Ectodermal cell (in vitro differentiated cells): ENCODE results near the gene ETV5.

ENCODE experiments used
- H3K27ac ChIP-seq: 2 replicates; pipeline ENCODE4 v1.7.0; 2013; ENCODE audit warnings: mild to moderate bottlenecking, low read depth, low read length; ENCODE audit not compliant: insufficient read depth, poor library complexity, severe bottlenecking
- H3K27me3 ChIP-seq: 2 replicates; pipeline ENCODE4 v1.7.0; 2013; ENCODE audit warnings: mild to moderate bottlenecking, low read length; ENCODE audit not compliant: insufficient read depth, control insufficient read depth, poor library complexity, severe bottlenecking
- H3K36me3 ChIP-seq: one replicate; pipeline ENCODE4 v1.7.0; 2013; ENCODE audit warnings: low read length; ENCODE audit not compliant: control insufficient read depth, insufficient read depth
- H3K4me1 ChIP-seq: one replicate; pipeline ENCODE4 v1.7.0; 2013; ENCODE audit warnings: low read length; ENCODE audit not compliant: control insufficient read depth, insufficient read depth
- H3K4me3 ChIP-seq: 2 replicates; pipeline ENCODE4 v1.7.0; 2013; ENCODE audit warnings: low read depth, low read length, control low read depth; ENCODE audit not compliant: insufficient read depth
- H3K9me3 ChIP-seq: 2 replicates; pipeline ENCODE4 v1.7.0; 2013; ENCODE audit warnings: mild to moderate bottlenecking, low read length, moderate library complexity; ENCODE audit not compliant: control insufficient read depth
- WGBS, 2 experiments: methylation state at CpG; one replicate each; pipeline ENCODE4 v1.1.7; 2013; ENCODE audit warnings: missing lambda C conversion rate in 2 of 2; 5-methylcytosine and 5-hydroxymethylcytosine counted together

The ETV5 gene

GRCh38 chr3:186012137-186012536 lies 96.8 kb downstream of the ETV5 start:
- H3K4me1 ChIP-seq: no peaks in the 10 kb centered on the region
- H3K27me3 ChIP-seq: no peaks in the 10 kb centered on the region
- no peak overlapping the region for H3K4me3 ChIP-seq
- H3K27ac ChIP-seq: no peak overlapping the region
- no peaks in the 10 kb centered on the region for H3K9me3 ChIP-seq
- no peaks in the 10 kb centered on the region for H3K36me3 ChIP-seq
- 90% methylated on average over 2 of the region's 4 CpGs for WGBS, 2 experiments

DNA sequence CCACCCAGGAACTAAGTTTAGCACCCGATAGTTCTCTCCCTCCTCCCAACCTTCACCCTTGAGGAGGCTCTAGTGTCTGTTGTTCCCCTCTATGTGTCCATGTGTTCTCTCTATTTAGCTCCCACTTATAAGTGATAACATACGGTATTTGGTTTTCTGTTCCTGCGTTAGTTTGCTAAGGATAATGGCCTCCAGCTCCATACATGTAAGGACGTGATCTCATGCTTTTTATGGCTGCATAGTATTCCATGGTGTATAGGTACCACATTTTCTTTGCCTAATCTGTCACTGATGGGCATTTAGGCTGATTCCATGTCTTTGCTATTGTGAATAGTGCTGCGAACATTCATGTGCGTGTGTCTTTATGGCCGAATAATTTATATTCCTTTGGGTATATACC lies 104.2 kb downstream of the ETV5 start:
- H3K4me3 ChIP-seq: no peak overlapping the region
- H3K27ac ChIP-seq: no peak overlapping the region
- H3K4me1 ChIP-seq: no peaks in the 10 kb centered on the region
- H3K9me3 ChIP-seq: no peaks in the 10 kb centered on the region
- H3K36me3 ChIP-seq: no peaks in the 10 kb centered on the region
- WGBS, 2 experiments: 94 to 96% methylated on average over 7 of the region's 7 CpGs
- H3K27me3 ChIP-seq: no peaks in the 10 kb centered on the region

DNA sequence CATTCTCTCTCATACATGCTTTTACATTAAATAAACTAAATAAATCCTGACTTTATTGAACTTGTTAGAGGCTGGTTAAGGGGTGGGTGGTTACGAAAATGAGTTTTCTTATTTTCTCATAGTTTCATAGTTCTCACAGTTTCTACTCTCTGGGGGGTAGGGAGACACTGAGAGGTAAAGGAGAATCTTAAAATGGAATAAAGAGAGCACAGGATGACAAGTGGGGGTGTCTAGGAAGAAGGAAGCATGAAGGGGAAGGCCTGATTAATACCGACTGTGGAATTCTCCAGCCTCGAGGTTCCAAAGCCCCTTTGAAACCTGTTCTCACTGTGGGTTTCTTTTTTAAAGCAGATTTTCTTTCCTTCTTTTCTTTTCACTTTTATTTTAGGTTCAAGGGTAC lies 104.7 kb downstream of the ETV5 start:
- Histone ChIP-seq H3K36me3 (no peaks in the 10 kb centered on the region), H3K4me1 (no peaks in the 10 kb centered on the region), H3K27ac (no peak overlapping the region), H3K27me3 (no peaks in the 10 kb centered on the region), H3K9me3 (no peaks in the 10 kb centered on the region), H3K4me3 (no peak overlapping the region)
- 80 to 89% methylated on average over 3 of the region's 3 CpGs for WGBS, 2 experiments

DNA sequence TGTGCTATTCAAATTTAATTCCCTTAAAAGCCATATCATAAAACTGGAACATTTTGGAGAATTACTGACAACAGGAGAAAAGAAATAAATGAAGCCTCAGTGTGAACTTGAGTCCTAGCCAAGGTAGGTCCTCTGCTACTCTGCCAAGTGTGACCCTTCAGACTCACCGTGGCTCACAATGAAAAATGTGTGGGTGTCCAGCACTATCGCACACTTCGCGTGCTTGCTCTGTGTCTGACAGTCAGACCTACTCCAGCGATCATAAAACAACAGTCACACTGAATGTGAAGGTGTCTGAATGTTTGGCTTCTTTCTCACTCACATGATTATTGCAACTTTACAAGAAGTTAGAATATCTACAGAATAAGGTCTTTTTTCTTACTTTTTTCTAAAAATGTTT lies 105.3 kb downstream of the ETV5 start:
- Histone ChIP-seq H3K27me3 (no peaks in the 10 kb centered on the region), H3K27ac (no peak overlapping the region), H3K36me3 (no peaks in the 10 kb centered on the region), H3K9me3 (no peaks in the 10 kb centered on the region), H3K4me3 (no peak overlapping the region), H3K4me1 (no peaks in the 10 kb centered on the region)
- WGBS, 2 experiments: 91 to 93% methylated on average over 5 of the region's 5 CpGs

DNA sequence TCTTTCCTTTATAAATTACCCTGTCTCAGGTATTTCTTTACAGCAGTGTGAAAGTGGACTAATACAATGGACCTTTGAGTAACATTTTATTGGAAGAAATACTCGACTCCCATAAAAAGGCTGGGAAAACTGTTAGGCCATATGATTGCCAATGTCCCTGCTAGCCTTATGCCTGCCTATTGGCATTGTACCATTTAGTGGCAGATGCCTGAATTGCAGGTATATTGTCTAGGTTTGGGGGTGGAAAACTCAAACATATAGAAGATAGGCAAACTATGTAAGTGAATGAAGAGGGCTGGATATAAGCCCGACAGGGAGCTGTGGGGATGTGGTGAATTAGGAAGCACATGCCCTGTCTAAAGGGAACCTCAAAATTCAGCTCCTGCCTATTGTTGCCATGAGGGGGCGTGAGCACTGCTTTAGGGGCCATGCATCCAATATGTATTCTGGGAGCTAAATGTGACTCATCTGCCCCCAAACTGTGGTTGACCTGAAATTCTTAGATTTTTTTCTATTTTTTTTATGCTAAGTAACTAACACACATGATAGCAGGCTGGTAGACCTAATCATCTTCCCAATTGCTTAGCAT lies 105.9 kb downstream of the ETV5 start:
- no peaks in the 10 kb centered on the region for H3K9me3 ChIP-seq
- H3K36me3 ChIP-seq: no peaks in the 10 kb centered on the region
- H3K27me3 ChIP-seq: no peaks in the 10 kb centered on the region
- no peaks in the 10 kb centered on the region for H3K4me1 ChIP-seq
- no peak overlapping the region for H3K27ac ChIP-seq
- WGBS, 2 experiments: 49 to 55% methylated on average over 3 of the region's 3 CpGs
- H3K4me3 ChIP-seq: no peak overlapping the region

DNA sequence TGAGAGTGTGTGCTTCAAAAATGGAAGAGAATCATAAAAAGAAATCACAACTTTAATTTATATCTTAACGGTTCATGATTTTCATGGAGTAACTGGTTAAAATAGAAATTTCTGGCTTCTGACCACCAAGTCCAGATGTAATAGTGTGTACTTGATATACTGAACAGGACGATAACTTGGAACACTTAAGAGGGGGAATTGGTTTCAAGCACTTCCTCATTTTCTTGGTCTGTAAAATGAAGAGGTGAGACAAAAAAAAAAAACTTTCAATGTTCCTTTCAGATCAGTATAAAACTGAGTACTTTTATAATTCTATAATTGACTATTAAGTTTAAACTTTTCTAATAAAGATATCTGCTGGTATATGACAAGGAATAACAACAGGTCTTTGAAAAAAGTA lies 107.0 kb downstream of the ETV5 start:
- H3K4me1 ChIP-seq: no peaks in the 10 kb centered on the region
- H3K36me3 ChIP-seq: no peaks in the 10 kb centered on the region
- no peaks in the 10 kb centered on the region for H3K27me3 ChIP-seq
- H3K9me3 ChIP-seq: no peaks in the 10 kb centered on the region
- no peak overlapping the region for H3K27ac ChIP-seq
- no peak overlapping the region for H3K4me3 ChIP-seq
- 96 to 100% methylated on average over 2 of the region's 2 CpGs for WGBS, 2 experiments

GRCh38 chr3:185999221-185999620 lies 109.7 kb downstream of the ETV5 start:
- WGBS, 2 experiments: 87 to 95% methylated on average over 13 of the region's 14 CpGs

GRCh38 chr3:185998136-185998535 lies 110.8 kb downstream of the ETV5 start:
- Histone ChIP-seq H3K4me3 (no peak overlapping the region), H3K9me3 (no peaks in the 10 kb centered on the region), H3K27ac (no peak overlapping the region), H3K27me3 (no peaks in the 10 kb centered on the region), H3K4me1 (no peaks in the 10 kb centered on the region), H3K36me3 (no peaks in the 10 kb centered on the region)
- WGBS, 2 experiments: 89 to 90% methylated on average over 1 to 2 of the region's 2 CpGs

More at GRCh38 chr3:185999221-185999620, 109.7 kb downstream of the ETV5 start:
- Histone ChIP-seq H3K36me3 (no peaks in the 10 kb centered on the region), H3K9me3 (no peaks in the 10 kb centered on the region), H3K4me3 (no peak overlapping the region), H3K4me1 (no peaks in the 10 kb centered on the region), H3K27ac (no peak overlapping the region), H3K27me3 (no peaks in the 10 kb centered on the region)

DNA sequence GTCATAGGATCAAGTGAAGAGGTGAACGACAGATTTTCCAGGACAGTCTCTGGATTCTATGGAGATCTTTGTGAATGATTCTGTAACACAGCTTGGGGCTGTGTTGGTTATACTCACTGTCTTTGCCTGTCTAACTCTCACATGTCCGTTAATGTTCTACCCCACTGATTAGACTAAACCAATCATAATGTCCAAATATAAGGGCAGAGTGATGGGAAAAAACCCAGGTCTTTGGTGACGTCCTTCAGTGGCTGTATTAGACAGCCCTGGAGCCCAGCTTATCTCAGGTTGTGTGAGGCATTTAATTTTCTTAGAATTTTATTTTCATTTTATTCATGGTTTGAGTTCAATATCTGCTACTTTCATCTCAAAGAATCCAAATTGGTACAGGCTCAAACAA lies 111.8 kb downstream of the ETV5 start:
- Histone ChIP-seq H3K27me3 (no peaks in the 10 kb centered on the region), H3K36me3 (no peaks in the 10 kb centered on the region), H3K27ac (no peak overlapping the region), H3K9me3 (no peaks in the 10 kb centered on the region), H3K4me3 (no peak overlapping the region), H3K4me1 (no peaks in the 10 kb centered on the region)
- 88 to 89% methylated on average over 3 of the region's 3 CpGs for WGBS, 2 experiments
